ENCODE measurements around the gene PCDHB7. TPM values are rescaled to one million over a fixed set of nuclear protein-coding genes. Genes with fewer than 3 reads are reported as not detected.
"Not testable (repeated sequence)": the region's sequence is repeated elsewhere in the genome, so short reads cannot be mapped to it uniquely, and the experiment has no call there.

The PCDHB7 gene
- total RNA-seq, 6 donors from 2014 or later, result 0.30 to 2.9 (median 1.8) TPM

- peak overlapping the region in 3 of 4 donors; percentile 32 to 39 (median 39) for H3K4me3 ChIP-seq
- H3K27ac ChIP-seq, result no peak overlapping the region
These were observed 36.7 kb upstream of the PCDHB7 start for GRCh38 chr5:141135718-141136266.

DNA sequence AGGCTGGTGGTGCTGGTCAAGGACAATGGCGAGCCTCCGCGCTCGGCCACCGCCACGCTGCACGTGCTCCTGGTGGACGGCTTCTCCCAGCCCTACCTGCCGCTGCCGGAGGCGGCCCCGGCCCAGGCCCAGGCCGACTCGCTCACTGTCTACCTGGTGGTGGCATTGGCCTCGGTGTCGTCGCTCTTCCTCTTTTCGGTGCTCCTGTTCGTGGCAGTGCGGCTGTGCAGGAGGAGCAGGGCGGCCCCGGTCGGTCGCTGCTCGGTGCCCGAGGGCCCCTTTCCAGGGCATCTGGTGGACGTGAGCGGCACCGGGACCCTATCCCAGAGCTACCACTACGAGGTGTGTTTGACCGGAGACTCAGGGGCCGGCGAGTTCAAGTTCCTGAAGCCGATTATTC is 35.1 kb upstream of the PCDHB7 start:
- not testable (repeated sequence) for H3K4me3 ChIP-seq; H3K4me1 ChIP-seq; H3K27ac ChIP-seq; H3K36me3 ChIP-seq; ATAC-seq (ENCODE audit: low FRiP score in 2 of 2); H3K27me3 ChIP-seq
- DNase-seq, result peak in 1 of 2 donors; percentile 71
- WGBS, 2 donors, result 48% methylated on average over 19 of the region's 34 CpGs; no CpG with 5 or more reads in 1 of the 2 donors
- peaks cover 8 to 52% (median 37%) of the 10 kb centered on the region in 4 donors for H3K9me3 ChIP-seq

More at GRCh38 chr5:141135718-141136266, 36.7 kb upstream of the PCDHB7 start:
- H3K27me3 ChIP-seq, result no peaks in the 10 kb centered on the region
- H3K36me3 ChIP-seq, result no peaks in the 10 kb centered on the region
- DNase-seq (peak in 1 of 2 donors; percentile 39), ATAC-seq (ENCODE audit: low FRiP score in 2 of 2) (no peak)
- 43 to 50% methylated on average over 19 of the region's 19 CpGs for WGBS, 2 donors
- peaks cover 8 to 52% (median 37%) of the 10 kb centered on the region in 4 donors for H3K9me3 ChIP-seq
- no peak for TF ChIP-seq EP300 (IDR thresholded peaks at IDR 0.05)
- no peak for TF ChIP-seq POLR2A (IDR thresholded peaks at IDR 0.05)
- TF ChIP-seq POLR2AphosphoS5 (IDR thresholded peaks at IDR 0.05), result no peak
- TF ChIP-seq, protein P1, sequence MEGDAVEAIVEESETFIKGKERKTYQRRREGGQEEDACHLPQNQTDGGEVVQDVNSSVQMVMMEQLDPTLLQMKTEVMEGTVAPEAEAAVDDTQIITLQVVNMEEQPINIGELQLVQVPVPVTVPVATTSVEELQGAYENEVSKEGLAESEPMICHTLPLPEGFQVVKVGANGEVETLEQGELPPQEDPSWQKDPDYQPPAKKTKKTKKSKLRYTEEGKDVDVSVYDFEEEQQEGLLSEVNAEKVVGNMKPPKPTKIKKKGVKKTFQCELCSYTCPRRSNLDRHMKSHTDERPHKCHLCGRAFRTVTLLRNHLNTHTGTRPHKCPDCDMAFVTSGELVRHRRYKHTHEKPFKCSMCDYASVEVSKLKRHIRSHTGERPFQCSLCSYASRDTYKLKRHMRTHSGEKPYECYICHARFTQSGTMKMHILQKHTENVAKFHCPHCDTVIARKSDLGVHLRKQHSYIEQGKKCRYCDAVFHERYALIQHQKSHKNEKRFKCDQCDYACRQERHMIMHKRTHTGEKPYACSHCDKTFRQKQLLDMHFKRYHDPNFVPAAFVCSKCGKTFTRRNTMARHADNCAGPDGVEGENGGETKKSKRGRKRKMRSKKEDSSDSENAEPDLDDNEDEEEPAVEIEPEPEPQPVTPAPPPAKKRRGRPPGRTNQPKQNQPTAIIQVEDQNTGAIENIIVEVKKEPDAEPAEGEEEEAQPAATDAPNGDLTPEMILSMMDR (IDR thresholded peaks at IDR 0.05), result no peak
- H3K4me1 ChIP-seq, result no peaks in the 10 kb centered on the region

- no peak for TF ChIP-seq EP300 (IDR thresholded peaks at IDR 0.05)
- TF ChIP-seq, protein P1 (IDR thresholded peaks at IDR 0.05), result peak in 1 of 6 experiments; percentile 12
- DNase-seq (no peak), ATAC-seq (ENCODE audit: low FRiP score in 2 of 2) (no peak)
- peak within 1 kb of the TSS in 1 of 4 donors; percentile 17 for H3K4me3 ChIP-seq
- H3K36me3 ChIP-seq, result no peaks in the 10 kb centered on the region
- no peak within 1 kb of the TSS for H3K27ac ChIP-seq
- 13 to 17% methylated on average over 18 of the region's 18 CpGs for WGBS, 2 donors
- H3K9me3 ChIP-seq, result peaks cover 16 to 43% (median 28%) of the 10 kb centered on the region in 4 donors
- no peaks in the 10 kb centered on the region for H3K27me3 ChIP-seq
- H3K4me1 ChIP-seq, result no peaks in the 10 kb centered on the region
These were observed 22.6 kb upstream of the PCDHB7 start, which contains the start of gene PCDHB6 for GRCh38 chr5:141149812-141150211. Gene PCDHB6, plus strand, starts transcription at chr5:141150057. Its CDS starts 201 bp downstream, at chr5:141150258.

DNA sequence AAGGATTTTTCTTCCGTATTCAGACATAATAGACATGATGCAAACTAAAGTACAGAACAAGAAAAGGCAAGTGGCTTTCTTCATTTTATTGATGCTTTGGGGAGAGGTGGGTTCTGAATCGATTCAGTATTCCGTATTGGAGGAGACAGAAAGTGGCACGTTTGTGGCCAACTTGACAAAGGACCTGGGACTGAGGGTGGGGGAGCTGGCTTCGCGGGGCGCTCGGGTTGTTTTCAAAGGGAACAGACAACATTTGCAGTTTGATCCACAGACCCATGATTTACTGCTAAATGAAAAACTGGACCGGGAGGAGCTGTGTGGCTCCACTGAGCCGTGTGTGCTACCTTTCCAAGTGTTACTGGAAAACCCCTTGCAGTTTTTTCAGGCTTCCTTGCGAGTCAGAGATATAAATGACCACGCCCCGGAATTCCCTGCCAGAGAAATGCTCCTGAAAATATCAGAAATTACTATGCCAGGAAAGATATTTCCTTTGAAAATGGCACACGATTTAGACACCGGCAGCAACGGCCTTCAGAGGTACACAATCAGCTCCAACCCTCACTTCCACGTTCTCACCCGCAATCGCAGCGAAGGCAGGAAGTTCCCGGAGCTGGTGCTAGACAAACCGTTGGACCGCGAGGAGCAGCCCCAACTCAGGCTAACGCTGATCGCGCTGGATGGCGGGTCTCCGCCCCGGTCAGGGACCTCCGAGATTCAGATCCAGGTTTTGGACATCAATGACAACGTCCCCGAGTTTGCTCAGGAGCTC is 22.0 kb upstream of the PCDHB7 start:
- peaks cover 16 to 46% (median 31%) of the 10 kb centered on the region in 4 donors for H3K9me3 ChIP-seq
- H3K4me3 ChIP-seq, result peak overlapping the region in 1 of 4 donors; percentile 17
- ATAC-seq (ENCODE audit: low FRiP score in 2 of 2), result no peak
- no peaks in the 10 kb centered on the region for H3K36me3 ChIP-seq
- H3K27ac ChIP-seq, result no peak overlapping the region
- TF ChIP-seq, protein P1 (IDR thresholded peaks at IDR 0.05), result no peak
- TF ChIP-seq POLR2AphosphoS5 (IDR thresholded peaks at IDR 0.05) (no peak), EP300 (IDR thresholded peaks at IDR 0.05) (no peak), POLR2A (IDR thresholded peaks at IDR 0.05) (no peak)
- H3K27me3 ChIP-seq, result no peaks in the 10 kb centered on the region
- peak in 1 of 2 donors; percentile 47 for DNase-seq
- WGBS, 2 donors, result 29 to 41% methylated on average over 24 to 33 of the region's 33 CpGs
- no peaks in the 10 kb centered on the region for H3K4me1 ChIP-seq

- ATAC-seq (ENCODE audit: low FRiP score in 2 of 2), result no peak
- WGBS, 2 donors, result 34 to 42% methylated on average over 13 of the region's 13 CpGs
- peaks cover 16 to 46% (median 35%) of the 10 kb centered on the region in 4 donors for H3K9me3 ChIP-seq
These were observed 21.5 kb upstream of the PCDHB7 start for GRCh38 chr5:141150993-141151325.

DNA sequence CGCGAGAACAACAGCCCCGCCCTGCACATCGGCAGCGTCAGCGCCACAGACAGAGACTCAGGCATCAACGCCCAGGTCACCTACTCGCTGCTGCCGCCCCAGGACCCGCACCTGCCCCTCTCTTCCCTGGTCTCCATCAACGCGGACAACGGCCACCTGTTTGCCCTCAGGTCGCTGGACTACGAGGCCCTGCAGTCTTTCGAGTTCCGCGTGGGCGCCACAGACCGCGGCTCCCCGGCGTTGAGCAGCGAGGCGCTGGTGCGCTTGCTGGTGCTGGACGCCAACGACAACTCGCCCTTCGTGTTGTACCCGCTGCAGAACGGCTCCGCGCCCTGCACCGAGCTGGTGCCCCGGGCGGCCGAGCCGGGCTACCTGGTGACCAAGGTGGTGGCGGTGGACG is 20.8 kb upstream of the PCDHB7 start:
- not testable (repeated sequence) for H3K4me1 ChIP-seq; H3K4me3 ChIP-seq; H3K27ac ChIP-seq; H3K36me3 ChIP-seq; H3K27me3 ChIP-seq; ATAC-seq (ENCODE audit: low FRiP score in 2 of 2)
- H3K9me3 ChIP-seq, result peaks cover 16 to 49% (median 41%) of the 10 kb centered on the region in 4 donors
- peak in 1 of 2 donors; percentile 63 for DNase-seq
- WGBS, 2 donors, result 48% methylated on average over 26 of the region's 41 CpGs; no CpG with 5 or more reads in 1 of the 2 donors

More at GRCh38 chr5:141150993-141151325, 21.5 kb upstream of the PCDHB7 start:
- Histone ChIP-seq H3K4me3 (no peak overlapping the region), H3K27me3 (no peaks in the 10 kb centered on the region), H3K4me1 (no peaks in the 10 kb centered on the region), H3K36me3 (no peaks in the 10 kb centered on the region), H3K27ac (no peak overlapping the region)
- no peak for DNase-seq
- TF ChIP-seq EP300 (IDR thresholded peaks at IDR 0.05) (no peak), POLR2AphosphoS5 (IDR thresholded peaks at IDR 0.05) (no peak), POLR2A (IDR thresholded peaks at IDR 0.05) (no peak)
- TF ChIP-seq, protein P1 (IDR thresholded peaks at IDR 0.05), result no peak

GRCh38 chr5:141152096-141152495 is 20.3 kb upstream of the PCDHB7 start:
- not testable (repeated sequence) for ATAC-seq (ENCODE audit: low FRiP score in 2 of 2); H3K36me3 ChIP-seq; H3K4me3 ChIP-seq; H3K27ac ChIP-seq; H3K4me1 ChIP-seq; H3K27me3 ChIP-seq
- H3K9me3 ChIP-seq, result peaks cover 18 to 54% (median 45%) of the 10 kb centered on the region in 4 donors
- WGBS, 2 donors, result 25 to 37% methylated on average over 2 to 5 of the region's 36 CpGs
- peak in 1 of 2 donors; percentile 67 for DNase-seq

Measured in upper lobe of left lung (tissue), 6 donors.